Measurements from ENCODE around the gene ST3GAL2.

The ST3GAL2 gene

DNA sequence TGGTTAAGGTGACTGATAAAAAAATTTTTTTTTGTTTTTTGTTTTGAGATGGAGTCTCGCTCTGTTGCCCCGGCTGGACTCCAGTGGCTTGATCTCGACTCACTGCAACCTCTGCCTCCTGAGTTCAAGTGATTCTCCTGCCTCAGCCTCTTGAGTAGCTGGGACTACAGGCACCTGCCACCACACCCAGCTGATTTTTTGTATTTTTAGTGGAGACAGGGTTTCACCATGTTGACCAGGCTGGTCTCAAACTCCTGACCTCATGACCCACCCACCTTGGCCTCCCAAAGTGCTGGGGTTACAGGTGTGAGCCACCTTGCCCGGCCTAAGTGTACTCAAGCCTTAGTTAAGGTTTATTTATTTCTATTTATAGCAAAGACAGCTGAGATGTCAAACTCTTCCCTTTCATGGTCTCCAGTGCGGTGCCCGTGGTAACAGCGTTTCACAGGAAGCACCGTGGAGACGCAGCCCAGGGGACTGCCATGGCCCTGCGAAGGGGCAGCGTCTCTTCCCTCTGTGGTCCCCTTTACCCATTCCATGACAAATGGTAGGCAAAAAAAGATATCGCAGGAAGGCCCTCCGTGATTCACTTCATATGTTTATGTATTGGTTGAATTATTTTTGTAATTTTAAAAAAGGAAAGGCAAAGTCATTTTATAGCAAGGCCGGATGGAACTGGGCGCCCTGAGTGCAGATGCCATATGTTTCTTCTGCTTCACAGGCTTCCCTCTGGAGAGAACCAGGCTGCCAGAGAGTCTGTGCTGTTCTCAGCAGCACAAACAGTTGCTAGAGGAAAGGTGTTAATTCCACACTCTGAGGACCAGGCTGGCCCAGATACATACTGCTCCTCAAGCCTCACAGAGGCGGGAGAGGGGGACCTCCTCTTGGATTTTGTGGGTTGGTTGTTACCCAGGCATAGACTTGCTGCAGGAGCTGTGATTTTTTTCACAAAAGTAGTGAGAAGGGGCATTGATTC is 63.0 kb downstream of the ST3GAL2 start:
- no peak overlapping the region for H3K4ac ChIP-seq (ENCODE audit: low read depth in 1 of 2, low read length in 2 of 2)
- H3K27me3 ChIP-seq (ENCODE audit: control insufficient read depth in 1 of 2, insufficient read depth in 1 of 2, low read length in 2 of 2): no peaks in the 10 kb centered on the region
- no peak overlapping the region for H2BK12ac ChIP-seq (ENCODE audit: low read length in 2 of 2)
- H4K91ac ChIP-seq (ENCODE audit: low read length): no peak overlapping the region
- H3K4me3 ChIP-seq (ENCODE audit: insufficient read depth in 1 of 2, low read depth in 1 of 2, low read length in 2 of 2): no peak overlapping the region
- no peak overlapping the region for H4K8ac ChIP-seq (ENCODE audit: low read length)
- no peak overlapping the region for H3K4me2 ChIP-seq (ENCODE audit: low read length, poor library complexity, severe bottlenecking)
- peak overlapping the region in 1 of 2 experiments; percentile 64 for H3K23ac ChIP-seq (ENCODE audit: low read length in 2 of 2)
- no peak for DNase-seq
- 95% methylated on average over 13 of the region's 16 CpGs for WGBS
- H3K4me1 ChIP-seq (ENCODE audit: control insufficient read depth, insufficient read depth, low read depth, low read length): peaks cover 16% of the 10 kb centered on the region
- H3K14ac ChIP-seq (ENCODE audit: low read length in 2 of 2): no peak overlapping the region
- peaks cover 47 to 58% of the 10 kb centered on the region in 2 experiments for H3K36me3 ChIP-seq (ENCODE audit: control insufficient read depth in 1 of 2, insufficient read depth in 2 of 2, low read depth in 1 of 2, low read length in 2 of 2)
- no peak overlapping the region for H2BK5ac ChIP-seq (ENCODE audit: low read depth, low read length, poor library complexity, severe bottlenecking)
- no peak overlapping the region for H3K18ac ChIP-seq (ENCODE audit: low read depth in 1 of 2, low read length in 2 of 2)
- no peak overlapping the region for H2BK120ac ChIP-seq (ENCODE audit: low read depth, low read length)
- no peak overlapping the region for H3K27ac ChIP-seq (ENCODE audit: low read length, poor library complexity, severe bottlenecking)
- H2AK5ac ChIP-seq (ENCODE audit: low read length, severe bottlenecking): no peak overlapping the region
- peaks cover 15% of the 10 kb centered on the region for H3K79me1 ChIP-seq (replicated peaks; ENCODE audit: low read length, poor library complexity, severe bottlenecking)
- H2BK15ac ChIP-seq (ENCODE audit: low read depth, poor library complexity, severe bottlenecking): no peak overlapping the region
- H2AFZ ChIP-seq (ENCODE audit: low read depth, low read length): no peak overlapping the region
- no peaks in the 10 kb centered on the region for H3K9me3 ChIP-seq (ENCODE audit: control insufficient read depth, low read length)
- no peak overlapping the region for H3K9ac ChIP-seq (ENCODE audit: low read length)

- no peak overlapping the region for H2BK15ac ChIP-seq (ENCODE audit: low read depth, poor library complexity, severe bottlenecking)
- no peak overlapping the region for H2AFZ ChIP-seq (ENCODE audit: low read depth, low read length)
- H2AK5ac ChIP-seq (ENCODE audit: low read length, severe bottlenecking): no peak overlapping the region
- H3K9me3 ChIP-seq (ENCODE audit: control insufficient read depth, low read length): no peaks in the 10 kb centered on the region
- peaks cover 14% of the 10 kb centered on the region for H3K79me1 ChIP-seq (replicated peaks; ENCODE audit: low read length, poor library complexity, severe bottlenecking)
- H3K27me3 ChIP-seq (ENCODE audit: control insufficient read depth in 1 of 2, insufficient read depth in 1 of 2, low read length in 2 of 2): no peaks in the 10 kb centered on the region
- H3K4ac ChIP-seq (ENCODE audit: low read depth in 1 of 2, low read length in 2 of 2): no peak overlapping the region
- H3K23ac ChIP-seq (ENCODE audit: low read length in 2 of 2): no peak overlapping the region
- no peak overlapping the region for H4K8ac ChIP-seq (ENCODE audit: low read length)
- no peak overlapping the region for H2BK120ac ChIP-seq (ENCODE audit: low read depth, low read length)
- DNase-seq: no peak
- H4K91ac ChIP-seq (ENCODE audit: low read length): no peak overlapping the region
- no peak overlapping the region for H3K27ac ChIP-seq (ENCODE audit: low read length, poor library complexity, severe bottlenecking)
- H3K14ac ChIP-seq (ENCODE audit: low read length in 2 of 2): no peak overlapping the region
- no peak overlapping the region for H3K9ac ChIP-seq (ENCODE audit: low read length)
- peaks cover 8% of the 10 kb centered on the region for H3K4me1 ChIP-seq (ENCODE audit: control insufficient read depth, insufficient read depth, low read depth, low read length)
- WGBS: 100% methylated on average over 8 of the region's 8 CpGs
- no peak overlapping the region for H2BK12ac ChIP-seq (ENCODE audit: low read length in 2 of 2)
- no peak overlapping the region for H3K4me3 ChIP-seq (ENCODE audit: insufficient read depth in 1 of 2, low read depth in 1 of 2, low read length in 2 of 2)
- H3K36me3 ChIP-seq (ENCODE audit: control insufficient read depth in 1 of 2, insufficient read depth in 2 of 2, low read depth in 1 of 2, low read length in 2 of 2): peaks cover 59 to 68% of the 10 kb centered on the region in 2 experiments
- no peak overlapping the region for H2BK5ac ChIP-seq (ENCODE audit: low read depth, low read length, poor library complexity, severe bottlenecking)
- no peak overlapping the region for H3K4me2 ChIP-seq (ENCODE audit: low read length, poor library complexity, severe bottlenecking)
- no peak overlapping the region for H3K18ac ChIP-seq (ENCODE audit: low read depth in 1 of 2, low read length in 2 of 2)
Observed at GRCh38 chr16:70374213-70374612, 64.7 kb downstream of the ST3GAL2 start.

GRCh38 chr16:70372921-70373728 is 65.8 kb downstream of the ST3GAL2 start:
- Histone ChIP-seq H3K4me3 (ENCODE audit: insufficient read depth in 1 of 2, low read depth in 1 of 2, low read length in 2 of 2) (no peak overlapping the region), H3K36me3 (ENCODE audit: control insufficient read depth in 1 of 2, insufficient read depth in 2 of 2, low read depth in 1 of 2, low read length in 2 of 2) (peaks cover 60 to 65% of the 10 kb centered on the region in 2 experiments), H3K23ac (ENCODE audit: low read length in 2 of 2) (no peak overlapping the region), H3K14ac (ENCODE audit: low read length in 2 of 2) (no peak overlapping the region), H3K4me2 (ENCODE audit: low read length, poor library complexity, severe bottlenecking) (no peak overlapping the region), H2BK120ac (ENCODE audit: low read depth, low read length) (no peak overlapping the region), H3K27ac (ENCODE audit: low read length, poor library complexity, severe bottlenecking) (no peak overlapping the region), H3K79me1 (replicated peaks; ENCODE audit: low read length, poor library complexity, severe bottlenecking) (peaks cover 14% of the 10 kb centered on the region), H2AFZ (ENCODE audit: low read depth, low read length) (no peak overlapping the region), H2BK15ac (ENCODE audit: low read depth, poor library complexity, severe bottlenecking) (no peak overlapping the region), H3K9ac (ENCODE audit: low read length) (no peak overlapping the region), H3K18ac (ENCODE audit: low read depth in 1 of 2, low read length in 2 of 2) (no peak overlapping the region), H4K8ac (ENCODE audit: low read length) (no peak overlapping the region), H2AK5ac (ENCODE audit: low read length, severe bottlenecking) (no peak overlapping the region), H4K91ac (ENCODE audit: low read length) (no peak overlapping the region), H2BK5ac (ENCODE audit: low read depth, low read length, poor library complexity, severe bottlenecking) (no peak overlapping the region), H3K4ac (ENCODE audit: low read depth in 1 of 2, low read length in 2 of 2) (no peak overlapping the region), H3K27me3 (ENCODE audit: control insufficient read depth in 1 of 2, insufficient read depth in 1 of 2, low read length in 2 of 2) (no peaks in the 10 kb centered on the region), H2BK12ac (ENCODE audit: low read length in 2 of 2) (no peak overlapping the region), H3K9me3 (ENCODE audit: control insufficient read depth, low read length) (no peaks in the 10 kb centered on the region), H3K4me1 (ENCODE audit: control insufficient read depth, insufficient read depth, low read depth, low read length) (peaks cover 4% of the 10 kb centered on the region)
- 99% methylated on average over 17 of the region's 22 CpGs for WGBS
- no peak for DNase-seq

GRCh38 chr16:70370924-70371323 is 68.0 kb downstream of the ST3GAL2 start:
- Histone ChIP-seq H3K27ac (ENCODE audit: low read length, poor library complexity, severe bottlenecking) (no peak overlapping the region), H3K4me1 (ENCODE audit: control insufficient read depth, insufficient read depth, low read depth, low read length) (peaks cover 3% of the 10 kb centered on the region), H3K18ac (ENCODE audit: low read depth in 1 of 2, low read length in 2 of 2) (no peak overlapping the region), H2BK120ac (ENCODE audit: low read depth, low read length) (no peak overlapping the region), H3K79me1 (replicated peaks; ENCODE audit: low read length, poor library complexity, severe bottlenecking) (peaks cover 14% of the 10 kb centered on the region), H2AK5ac (ENCODE audit: low read length, severe bottlenecking) (no peak overlapping the region), H3K23ac (ENCODE audit: low read length in 2 of 2) (no peak overlapping the region), H2BK5ac (ENCODE audit: low read depth, low read length, poor library complexity, severe bottlenecking) (no peak overlapping the region), H4K8ac (ENCODE audit: low read length) (no peak overlapping the region), H2BK12ac (ENCODE audit: low read length in 2 of 2) (no peak overlapping the region), H3K9me3 (ENCODE audit: control insufficient read depth, low read length) (no peaks in the 10 kb centered on the region), H3K9ac (ENCODE audit: low read length) (no peak overlapping the region), H3K4ac (ENCODE audit: low read depth in 1 of 2, low read length in 2 of 2) (no peak overlapping the region), H3K14ac (ENCODE audit: low read length in 2 of 2) (no peak overlapping the region), H2AFZ (ENCODE audit: low read depth, low read length) (no peak overlapping the region), H3K27me3 (ENCODE audit: control insufficient read depth in 1 of 2, insufficient read depth in 1 of 2, low read length in 2 of 2) (no peaks in the 10 kb centered on the region), H3K4me2 (ENCODE audit: low read length, poor library complexity, severe bottlenecking) (no peak overlapping the region), H4K91ac (ENCODE audit: low read length) (no peak overlapping the region), H3K36me3 (ENCODE audit: control insufficient read depth in 1 of 2, insufficient read depth in 2 of 2, low read depth in 1 of 2, low read length in 2 of 2) (peaks cover 68 to 72% of the 10 kb centered on the region in 2 experiments), H2BK15ac (ENCODE audit: low read depth, poor library complexity, severe bottlenecking) (no peak overlapping the region), H3K4me3 (ENCODE audit: insufficient read depth in 1 of 2, low read depth in 1 of 2, low read length in 2 of 2) (no peak overlapping the region)
- 98% methylated on average over 10 of the region's 10 CpGs for WGBS
- DNase-seq: no peak
